ENCODE results near the gene ZC3H15. TPM values are rescaled to one million over a fixed set of nuclear protein-coding genes. Genes with fewer than 3 reads are reported as not detected.
A peak's percentile ranks its signal among the peaks of the same experiment; 100 is the strongest.

ZC3H15 gene
- polyA plus RNA-seq, 2 of the 4 experiments (the other 2 are of a cell fraction), result 99.2 to 191 TPM

DNA sequence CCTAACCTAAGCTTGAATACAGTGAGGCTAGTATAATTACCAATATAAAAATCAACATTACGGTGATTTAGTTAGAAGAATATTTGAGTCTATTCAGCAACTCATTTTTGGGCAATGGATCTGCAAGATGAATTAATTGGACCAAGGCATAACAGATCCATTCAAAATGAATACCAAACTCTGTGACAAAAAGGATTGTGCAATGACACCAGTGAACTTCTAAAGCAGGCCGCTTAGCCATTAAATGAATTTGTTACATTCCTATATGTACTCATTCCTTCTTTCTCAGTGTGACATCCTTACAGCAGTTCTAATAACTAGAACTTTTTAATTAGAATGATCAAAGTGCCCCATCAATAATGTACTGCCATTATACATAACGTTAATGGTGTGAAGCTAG lies 44.3 kb downstream of the ZC3H15 start:
- Histone ChIP-seq H3K9me3 (no peaks in the 10 kb centered on the region; the same call in 2 of the 3 replicates), H3K4me2 (no peak overlapping the region), H3K27ac (no peak overlapping the region), H3K4me3 (no peak overlapping the region), H3K4me1 (peaks cover 22% of the 10 kb centered on the region)
- ChIA-PET POLR2A (no interaction called here), CTCF (interaction anchor here (1.0 to 1.6 kb wide), 2 partner anchors 68 to 111 kb away, joined by 3 read pairs; no protein-coding TSS in a partner anchor)
- TF ChIP-seq CEBPB (IDR thresholded peaks at IDR 0.05) (peak in 1 of 2 experiments; percentile 60; a peak in 1 of 4 replicates), EHF (CRISPR knock-in tag; IDR thresholded peaks at IDR 0.05) (no peak)
- FAIRE-seq (no peak), DNase-seq (ENCODE audit: low read depth in 1 of 2, low spot score in 1 of 2) (no peak), ATAC-seq (no peak)
- WGBS (ENCODE audit: missing lambda C conversion rate), result 97% methylated on average over 3 of the region's 3 CpGs

DNA sequence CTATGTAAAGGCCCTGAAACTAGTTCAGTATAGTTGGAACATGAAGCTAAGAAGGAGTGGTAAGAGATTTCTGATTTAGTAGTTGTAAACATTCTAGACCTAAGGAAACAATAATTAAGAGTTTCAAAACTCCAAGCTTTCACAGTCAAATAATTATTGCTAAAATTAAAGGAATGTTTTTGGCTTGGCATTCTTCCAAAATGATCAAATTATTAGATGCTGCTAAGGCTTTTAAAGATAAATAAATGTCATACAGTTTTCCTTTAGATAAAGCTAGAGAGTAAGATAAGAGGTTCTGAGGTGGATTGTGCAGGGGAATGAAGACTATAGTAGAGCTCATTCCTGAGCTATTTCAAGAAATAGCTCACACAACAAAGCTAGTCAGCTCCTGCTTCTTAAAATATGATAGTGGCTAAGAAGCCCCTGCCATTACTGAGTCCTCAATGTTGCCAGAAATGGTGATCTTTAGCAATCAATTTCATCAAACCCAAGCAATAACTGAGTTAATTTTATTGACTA lies 45.3 kb downstream of the ZC3H15 start:
- FAIRE-seq, result no peak
- H3K4me3 ChIP-seq, result no peak overlapping the region
- no peaks in the 10 kb centered on the region; the same call in 2 of the 3 replicates for H3K9me3 ChIP-seq
- H3K4me1 ChIP-seq, result peaks cover 22% of the 10 kb centered on the region
- POLR2A ChIA-PET, result interaction anchor here (0.9 kb wide), 1 partner anchor 45 kb away, joined by 3 read pairs; no protein-coding TSS in a partner anchor
- ATAC-seq, result no peak
- no peak overlapping the region for H3K4me2 ChIP-seq
- H3K27ac ChIP-seq, result no peak overlapping the region; a peak in 1 of 6 replicates
- DNase-seq (ENCODE audit: low read depth in 1 of 2, low spot score in 1 of 2), result no peak
- TF ChIP-seq ESRRA (IDR thresholded peaks at IDR 0.05; ENCODE audit: borderline replicate concordance, low read length), result no peak
- TF ChIP-seq, protein P1, sequence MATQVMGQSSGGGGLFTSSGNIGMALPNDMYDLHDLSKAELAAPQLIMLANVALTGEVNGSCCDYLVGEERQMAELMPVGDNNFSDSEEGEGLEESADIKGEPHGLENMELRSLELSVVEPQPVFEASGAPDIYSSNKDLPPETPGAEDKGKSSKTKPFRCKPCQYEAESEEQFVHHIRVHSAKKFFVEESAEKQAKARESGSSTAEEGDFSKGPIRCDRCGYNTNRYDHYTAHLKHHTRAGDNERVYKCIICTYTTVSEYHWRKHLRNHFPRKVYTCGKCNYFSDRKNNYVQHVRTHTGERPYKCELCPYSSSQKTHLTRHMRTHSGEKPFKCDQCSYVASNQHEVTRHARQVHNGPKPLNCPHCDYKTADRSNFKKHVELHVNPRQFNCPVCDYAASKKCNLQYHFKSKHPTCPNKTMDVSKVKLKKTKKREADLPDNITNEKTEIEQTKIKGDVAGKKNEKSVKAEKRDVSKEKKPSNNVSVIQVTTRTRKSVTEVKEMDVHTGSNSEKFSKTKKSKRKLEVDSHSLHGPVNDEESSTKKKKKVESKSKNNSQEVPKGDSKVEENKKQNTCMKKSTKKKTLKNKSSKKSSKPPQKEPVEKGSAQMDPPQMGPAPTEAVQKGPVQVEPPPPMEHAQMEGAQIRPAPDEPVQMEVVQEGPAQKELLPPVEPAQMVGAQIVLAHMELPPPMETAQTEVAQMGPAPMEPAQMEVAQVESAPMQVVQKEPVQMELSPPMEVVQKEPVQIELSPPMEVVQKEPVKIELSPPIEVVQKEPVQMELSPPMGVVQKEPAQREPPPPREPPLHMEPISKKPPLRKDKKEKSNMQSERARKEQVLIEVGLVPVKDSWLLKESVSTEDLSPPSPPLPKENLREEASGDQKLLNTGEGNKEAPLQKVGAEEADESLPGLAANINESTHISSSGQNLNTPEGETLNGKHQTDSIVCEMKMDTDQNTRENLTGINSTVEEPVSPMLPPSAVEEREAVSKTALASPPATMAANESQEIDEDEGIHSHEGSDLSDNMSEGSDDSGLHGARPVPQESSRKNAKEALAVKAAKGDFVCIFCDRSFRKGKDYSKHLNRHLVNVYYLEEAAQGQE (IDR thresholded peaks at IDR 0.05), result no peak
- no peak for TF ChIP-seq JUN (IDR thresholded peaks at IDR 0.05)
- TF ChIP-seq EP300 (IDR thresholded peaks at IDR 0.05), result no peak
- TF ChIP-seq RFX5 (IDR thresholded peaks at IDR 0.05), result no peak
- TF ChIP-seq, protein P2, sequence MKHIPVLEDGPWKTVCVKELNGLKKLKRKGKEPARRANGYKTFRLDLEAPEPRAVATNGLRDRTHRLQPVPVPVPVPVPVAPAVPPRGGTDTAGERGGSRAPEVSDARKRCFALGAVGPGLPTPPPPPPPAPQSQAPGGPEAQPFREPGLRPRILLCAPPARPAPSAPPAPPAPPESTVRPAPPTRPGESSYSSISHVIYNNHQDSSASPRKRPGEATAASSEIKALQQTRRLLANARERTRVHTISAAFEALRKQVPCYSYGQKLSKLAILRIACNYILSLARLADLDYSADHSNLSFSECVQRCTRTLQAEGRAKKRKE (CRISPR knock-in tag; IDR thresholded peaks at IDR 0.05; ENCODE audit: low read depth), result no peak
- TF ChIP-seq, protein P3, sequence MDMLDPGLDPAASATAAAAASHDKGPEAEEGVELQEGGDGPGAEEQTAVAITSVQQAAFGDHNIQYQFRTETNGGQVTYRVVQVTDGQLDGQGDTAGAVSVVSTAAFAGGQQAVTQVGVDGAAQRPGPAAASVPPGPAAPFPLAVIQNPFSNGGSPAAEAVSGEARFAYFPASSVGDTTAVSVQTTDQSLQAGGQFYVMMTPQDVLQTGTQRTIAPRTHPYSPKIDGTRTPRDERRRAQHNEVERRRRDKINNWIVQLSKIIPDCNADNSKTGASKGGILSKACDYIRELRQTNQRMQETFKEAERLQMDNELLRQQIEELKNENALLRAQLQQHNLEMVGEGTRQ (IDR thresholded peaks at IDR 0.05), result no peak
- TF ChIP-seq HOXB13 (CRISPR knock-in tag; IDR thresholded peaks at IDR 0.05; ENCODE audit: low read depth), result no peak
- TF ChIP-seq ZSCAN20 (CRISPR knock-in tag; IDR thresholded peaks at IDR 0.05), result no peak
- no peak for TF ChIP-seq RCOR1 (IDR thresholded peaks at IDR 0.05; ENCODE audit: low read depth, low read length)
- TF ChIP-seq, protein P4, sequence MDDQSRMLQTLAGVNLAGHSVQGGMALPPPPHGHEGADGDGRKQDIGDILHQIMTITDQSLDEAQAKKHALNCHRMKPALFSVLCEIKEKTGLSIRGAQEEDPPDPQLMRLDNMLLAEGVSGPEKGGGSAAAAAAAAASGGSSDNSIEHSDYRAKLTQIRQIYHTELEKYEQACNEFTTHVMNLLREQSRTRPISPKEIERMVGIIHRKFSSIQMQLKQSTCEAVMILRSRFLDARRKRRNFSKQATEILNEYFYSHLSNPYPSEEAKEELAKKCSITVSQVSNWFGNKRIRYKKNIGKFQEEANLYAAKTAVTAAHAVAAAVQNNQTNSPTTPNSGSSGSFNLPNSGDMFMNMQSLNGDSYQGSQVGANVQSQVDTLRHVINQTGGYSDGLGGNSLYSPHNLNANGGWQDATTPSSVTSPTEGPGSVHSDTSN (IDR thresholded peaks at IDR 0.05), result no peak
- TF ChIP-seq MAZ (IDR thresholded peaks at IDR 0.05; ENCODE audit: borderline replicate concordance, low read depth, low read length), result no peak
- no peak for TF ChIP-seq POLR2A (IDR thresholded peaks at IDR 0.05; ENCODE audit: low read length)
- CTCF ChIA-PET, result interaction anchor here (0.9 to 1.6 kb wide), 3 partner anchors 15 to 67 kb away, joined by 3 read pairs; no protein-coding TSS in a partner anchor

DNA sequence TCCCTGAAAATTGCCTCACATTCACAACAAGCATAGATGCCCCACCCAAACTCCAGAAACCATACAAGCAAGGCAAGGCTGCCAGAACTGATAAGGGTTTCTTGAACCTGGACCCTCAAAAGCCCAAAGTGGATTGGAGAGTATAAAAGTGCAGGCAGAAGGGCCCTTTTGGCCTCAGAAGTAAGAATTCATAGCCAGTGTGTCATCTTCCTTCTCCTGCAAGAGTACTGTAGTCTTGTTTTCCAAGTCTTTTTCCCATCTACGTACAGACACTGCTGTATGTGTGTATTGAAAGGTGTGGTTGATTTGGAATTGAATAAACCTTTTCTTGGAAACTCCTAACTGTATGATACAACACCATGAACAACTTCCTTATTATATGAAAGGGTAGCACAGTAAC lies 46.8 kb downstream of the ZC3H15 start:
- no peak for TF ChIP-seq FOSL2 (IDR thresholded peaks at IDR 0.05)
- TF ChIP-seq FOSL2 (CRISPR knock-in tag; IDR thresholded peaks at IDR 0.05), result no peak
- no peak for TF ChIP-seq HOXB5 (CRISPR knock-in tag; IDR thresholded peaks at IDR 0.05)
- TF ChIP-seq CBX2 (IDR thresholded peaks at IDR 0.05; ENCODE audit: borderline replicate concordance, low read depth), result no peak
- no peak for TF ChIP-seq KDM1A (IDR thresholded peaks at IDR 0.05; ENCODE audit: low read depth)
- TF ChIP-seq RARB (CRISPR knock-in tag; IDR thresholded peaks at IDR 0.05), result no peak
- no peak for TF ChIP-seq JUN (IDR thresholded peaks at IDR 0.05)
- no peak for TF ChIP-seq RAD21 (conservative IDR thresholded peaks at IDR 0.05 in 1 of 2, IDR thresholded peaks at IDR 0.05 in 1 of 2)
- TF ChIP-seq HOXA7 (CRISPR knock-in tag; IDR thresholded peaks at IDR 0.05), result no peak
- no peak for TF ChIP-seq RFX5 (IDR thresholded peaks at IDR 0.05)
- no peak for TF ChIP-seq RNF2 (IDR thresholded peaks at IDR 0.05; ENCODE audit: borderline replicate concordance, low read depth)
- FAIRE-seq, result no peak
- peak overlapping the region; percentile 14; a peak in 3 of 6 replicates for H3K27ac ChIP-seq
- WGBS (ENCODE audit: missing lambda C conversion rate), result 65% methylated on average over 1 of the region's 1 CpG
- peak in 1 of 2 experiments; percentile 50; a peak in 3 of 6 replicates for ATAC-seq
- peak in 1 of 2 experiments; percentile 29 for DNase-seq (ENCODE audit: low read depth in 1 of 2, low spot score in 1 of 2)
- H3K4me1 ChIP-seq, result peaks cover 22% of the 10 kb centered on the region
- no peak overlapping the region for H3K4me3 ChIP-seq
- CTCF ChIA-PET, result no interaction called here
- H3K4me2 ChIP-seq, result peak overlapping the region; percentile 59; the same call in 2 of the 3 replicates
- POLR2A ChIA-PET, result no interaction called here
- H3K9me3 ChIP-seq, result no peaks in the 10 kb centered on the region

All from A549 (cell line).